ENCODE measurements around the gene GNPTG.
"Not testable (repeated sequence)": the region's sequence is repeated elsewhere in the genome, so short reads cannot be mapped to it uniquely, and the experiment has no call there.

Gene GNPTG

DNA sequence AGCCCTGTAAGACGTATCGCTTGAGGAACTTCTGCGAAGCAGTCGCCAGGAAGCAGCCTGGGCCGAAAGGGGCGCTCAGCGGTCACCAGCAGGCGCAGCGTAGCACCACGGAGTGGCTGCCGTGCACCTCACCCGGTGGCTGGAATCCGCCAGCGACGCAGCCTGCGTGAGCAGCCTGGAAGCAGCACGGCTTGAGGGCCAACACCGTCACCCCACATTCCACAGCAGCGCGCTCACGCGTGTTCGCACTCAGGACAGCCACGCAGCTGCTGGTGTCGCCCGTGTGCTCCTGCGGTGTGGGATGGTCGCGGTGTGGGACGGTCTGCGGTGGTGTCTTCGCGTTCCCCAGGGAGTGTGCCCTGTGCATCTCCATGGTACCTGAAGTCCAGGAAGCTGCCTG lies 32.7 kb upstream of the GNPTG start:
- DNase-seq (ENCODE audit: low spot score): no peak

DNA sequence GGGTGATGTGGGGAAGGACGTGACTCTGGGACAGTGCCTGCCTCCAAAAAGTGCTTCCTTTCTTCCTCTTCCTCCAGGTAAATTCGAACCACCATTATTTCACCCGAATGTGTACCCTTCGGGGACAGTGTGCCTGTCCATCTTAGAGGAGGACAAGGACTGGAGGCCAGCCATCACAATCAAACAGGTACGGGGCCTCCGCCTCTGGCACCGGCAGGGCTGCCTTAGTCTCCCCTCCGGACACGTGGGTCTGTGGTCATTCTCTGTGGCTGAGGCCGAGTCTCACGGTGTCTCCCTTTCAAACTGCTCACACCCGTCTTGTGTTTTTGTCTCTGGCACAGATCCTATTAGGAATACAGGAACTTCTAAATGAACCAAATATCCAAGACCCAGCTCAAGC lies 31.6 kb upstream of the GNPTG start:
- no peak for DNase-seq (ENCODE audit: low spot score)

DNA sequence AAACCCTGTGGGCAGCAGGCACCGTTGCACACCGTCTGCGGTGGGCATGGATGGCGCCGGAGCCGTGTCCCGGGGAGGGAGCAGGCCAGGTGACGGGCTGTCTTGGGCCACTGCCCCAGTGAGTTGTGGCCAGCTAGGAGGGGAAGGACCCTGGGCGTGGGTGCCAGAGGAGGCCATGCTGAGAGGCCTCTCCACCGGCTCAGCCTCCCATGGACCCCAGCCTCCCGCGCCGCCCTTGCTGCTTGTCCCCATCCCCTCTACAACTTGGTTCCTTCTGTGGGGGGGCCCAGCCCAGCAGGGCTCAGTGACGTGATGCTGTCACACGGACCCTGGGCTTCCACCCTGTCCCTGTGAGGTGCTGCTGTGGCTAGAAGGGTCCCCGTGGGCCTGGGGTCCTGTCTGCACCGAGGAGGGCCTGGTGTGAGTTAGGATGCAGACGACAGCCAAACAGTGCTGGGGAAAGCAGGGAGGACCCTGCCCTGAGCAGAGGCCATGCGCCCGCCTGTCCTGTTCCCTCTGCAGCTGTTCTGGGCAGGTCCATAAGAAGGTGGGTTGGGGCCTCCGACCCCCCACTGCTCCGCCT lies 31.0 kb upstream of the GNPTG start:
- no peak for DNase-seq (ENCODE audit: low spot score)

GRCh38 chr16:1322407-1322806 lies 29.3 kb upstream of the GNPTG start:
- DNase-seq (ENCODE audit: low spot score): no peak

DNA sequence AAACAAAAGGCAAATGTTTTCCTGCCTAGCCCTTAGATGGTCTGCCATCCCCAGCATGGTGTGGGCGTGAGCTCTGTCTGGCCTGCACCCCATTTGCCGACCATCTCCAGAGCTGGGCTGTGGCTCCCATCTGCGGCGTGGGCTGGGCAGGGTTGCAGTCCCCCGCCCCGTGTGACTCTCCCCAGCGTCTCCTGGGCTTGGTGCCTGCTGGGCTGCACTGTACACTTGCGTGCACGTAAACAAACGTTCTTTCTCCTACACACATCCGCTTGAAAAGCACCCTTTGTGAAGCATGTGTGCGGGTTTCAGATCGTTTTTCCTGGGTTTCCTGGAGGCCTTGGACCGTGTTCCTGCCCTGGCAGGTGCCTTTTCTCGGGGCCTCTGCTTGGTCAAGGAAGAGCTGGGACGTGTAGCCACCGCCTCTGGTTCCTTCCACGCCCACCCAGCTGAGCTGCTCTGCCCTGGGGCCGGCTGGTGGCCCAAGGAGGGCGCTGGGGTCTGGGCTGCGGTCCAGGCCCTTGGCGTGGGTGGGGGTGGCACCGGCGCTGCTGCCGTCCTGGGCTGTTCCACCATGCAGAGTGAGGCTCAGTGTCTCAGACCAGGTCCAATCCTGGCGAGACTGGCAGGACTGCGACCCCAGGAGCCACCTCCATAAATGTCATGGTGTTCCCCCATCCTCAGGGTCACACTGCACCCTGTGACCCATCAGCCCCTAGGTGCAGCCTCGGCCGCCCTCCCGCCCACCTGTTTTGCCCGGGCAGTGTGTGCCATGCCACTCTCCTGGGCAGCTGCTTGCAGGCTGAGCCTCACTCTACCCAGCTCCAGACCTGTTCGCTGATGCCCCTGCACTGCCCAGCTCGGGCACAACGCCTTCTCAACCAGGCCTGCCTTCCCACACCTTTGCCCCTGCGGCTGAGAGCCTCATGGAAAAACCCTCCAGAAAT lies 28.2 kb upstream of the GNPTG start:
- no peak for DNase-seq (ENCODE audit: low spot score)

DNA sequence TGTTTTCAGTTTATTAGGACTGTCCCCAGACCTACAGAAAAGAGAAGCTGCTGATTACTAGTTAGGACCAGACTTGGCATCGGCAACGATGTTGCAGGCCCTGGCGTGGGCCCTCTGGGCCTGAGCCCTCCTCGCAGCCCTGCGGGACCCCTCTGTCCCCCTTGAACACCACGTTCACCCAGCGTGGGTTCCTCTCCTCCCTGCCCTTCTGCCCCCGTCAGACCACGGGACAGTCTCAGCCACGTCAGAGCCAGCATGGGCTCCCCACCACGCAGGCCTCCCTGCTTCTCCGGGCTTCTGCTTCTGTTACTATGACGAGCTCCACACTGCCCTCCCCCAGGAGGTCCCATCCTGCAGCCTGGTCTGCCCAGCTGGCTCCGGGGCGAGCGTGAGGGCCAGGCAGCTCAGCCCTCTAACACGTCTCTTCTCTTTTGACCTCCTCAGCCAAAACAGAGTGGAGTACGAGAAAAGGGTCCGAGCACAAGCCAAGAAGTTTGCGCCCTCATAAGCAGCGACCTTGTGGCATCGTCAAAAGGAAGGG lies 27.4 kb upstream of the GNPTG start:
- no peak for DNase-seq (ENCODE audit: low spot score)

DNA sequence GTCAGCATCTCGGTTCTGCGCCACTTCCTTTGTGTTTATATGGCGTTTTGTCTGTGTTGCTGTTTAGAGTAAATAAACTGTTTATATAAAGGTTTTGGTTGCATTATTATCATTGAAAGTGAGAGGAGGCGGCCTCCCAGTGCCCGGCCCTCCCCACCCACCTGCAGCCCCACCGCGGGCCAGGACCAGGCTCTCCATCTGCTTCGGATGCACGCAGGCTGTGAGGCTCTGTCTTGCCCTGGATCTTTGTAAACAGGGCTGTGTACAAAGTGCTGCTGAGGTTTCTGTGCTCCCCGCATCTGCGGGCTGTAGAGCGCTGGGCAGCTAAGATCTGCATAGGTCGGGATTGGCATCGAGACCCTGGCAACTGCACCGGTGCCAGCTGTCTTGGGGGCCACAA lies 26.5 kb upstream of the GNPTG start:
- DNase-seq (ENCODE audit: low spot score): no peak

GRCh38 chr16:1325673-1326371 lies 25.9 kb upstream of the GNPTG start:
- no peak for DNase-seq (ENCODE audit: low spot score)

DNA sequence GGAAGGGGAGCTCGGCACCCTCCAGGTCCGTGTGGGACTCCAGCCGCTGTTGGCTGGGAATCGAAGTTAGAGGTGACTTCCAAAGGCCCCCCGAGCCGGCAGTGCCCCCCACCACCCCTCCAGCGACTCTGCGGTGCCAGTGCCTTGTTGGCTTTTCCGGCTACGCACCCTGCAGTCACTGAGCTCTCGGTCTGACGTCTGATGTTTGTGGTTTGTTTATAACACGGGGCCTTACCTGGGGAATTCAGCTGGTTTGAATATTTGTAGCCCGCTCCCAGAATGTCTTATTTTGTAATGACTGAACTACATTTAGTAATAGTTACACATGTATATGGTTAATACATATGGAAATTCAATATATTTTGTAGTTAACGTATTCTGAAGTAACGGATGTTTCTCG lies 25.3 kb upstream of the GNPTG start:
- no peak for DNase-seq (ENCODE audit: low spot score)

DNA sequence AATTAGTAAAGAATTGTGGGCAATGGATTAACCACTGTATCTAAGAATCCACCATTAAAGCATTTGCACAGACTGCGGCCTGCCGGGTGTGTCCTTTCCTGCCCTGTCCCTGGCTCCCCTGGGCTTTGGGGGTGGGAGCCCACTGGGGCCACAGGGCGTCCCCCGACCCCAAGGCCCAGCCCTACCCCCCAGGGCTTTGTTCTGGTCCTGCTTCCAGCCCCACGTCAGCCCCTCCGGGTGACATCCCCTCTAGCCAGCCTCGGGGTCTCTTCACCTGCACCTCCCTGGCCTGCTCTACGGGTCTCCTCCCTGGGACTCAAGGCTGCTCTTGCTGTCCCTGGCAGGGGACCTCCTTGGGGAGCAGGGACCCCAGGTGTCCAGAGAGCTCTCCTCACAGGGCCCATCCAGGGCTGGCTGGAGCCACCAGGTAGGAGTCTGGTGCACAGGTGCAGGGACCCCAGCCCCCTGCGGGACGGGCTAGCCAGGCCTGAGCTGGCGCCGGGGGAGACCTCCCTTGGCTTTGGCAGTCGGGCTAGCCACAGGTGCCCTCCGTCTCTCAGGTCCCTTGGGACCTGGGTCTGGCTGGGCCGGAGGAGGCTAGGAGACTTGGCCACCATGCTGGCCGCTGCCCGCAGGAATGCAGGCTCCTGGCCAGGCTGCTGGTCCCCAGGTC lies 24.6 kb upstream of the GNPTG start:
- DNase-seq (ENCODE audit: low spot score): no peak

DNA sequence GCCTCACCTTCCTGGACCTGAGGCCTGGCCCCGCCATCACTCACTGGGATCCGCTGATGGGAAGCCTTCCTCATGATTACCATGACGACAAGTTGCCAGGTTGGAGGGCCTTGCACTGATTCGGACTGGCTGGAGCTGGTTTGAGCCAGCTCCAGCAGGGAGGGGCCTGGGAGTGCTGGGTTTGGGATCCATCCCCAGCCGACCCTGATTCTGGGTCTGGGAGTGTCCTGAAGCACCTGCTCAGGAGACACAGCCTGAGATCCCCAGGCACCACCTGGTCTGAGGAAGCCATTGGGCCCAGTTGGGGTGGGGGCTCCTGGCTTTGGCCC lies 24.1 kb upstream of the GNPTG start:
- DNase-seq (ENCODE audit: low spot score): no peak

GRCh38 chr16:1328136-1328535 lies 23.6 kb upstream of the GNPTG start:
- not testable (repeated sequence) for DNase-seq (ENCODE audit: low spot score)

DNA sequence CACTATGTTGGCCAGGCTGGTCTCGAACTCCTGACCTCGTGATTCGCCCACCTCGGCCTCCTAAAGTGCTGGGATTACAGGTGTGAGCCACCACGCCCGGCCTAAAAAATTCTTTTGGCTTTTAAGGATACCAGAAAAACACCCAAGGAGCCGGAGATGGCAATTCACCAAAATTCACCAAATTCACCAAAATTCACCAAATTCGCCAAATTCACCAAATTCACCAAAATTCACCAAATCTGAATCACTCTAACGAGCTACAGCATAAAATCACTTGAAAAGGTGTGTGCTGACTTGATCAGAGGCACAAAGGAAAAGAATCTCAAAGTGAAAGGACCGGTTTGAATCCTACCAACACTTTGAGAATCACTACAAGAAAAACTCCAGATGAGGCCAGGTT lies 22.8 kb upstream of the GNPTG start:
- not testable (repeated sequence) for DNase-seq (ENCODE audit: low spot score)

GRCh38 chr16:1330260-1330914 lies 21.3 kb upstream of the GNPTG start:
- peak; percentile 40 for DNase-seq (ENCODE audit: low spot score)

DNA sequence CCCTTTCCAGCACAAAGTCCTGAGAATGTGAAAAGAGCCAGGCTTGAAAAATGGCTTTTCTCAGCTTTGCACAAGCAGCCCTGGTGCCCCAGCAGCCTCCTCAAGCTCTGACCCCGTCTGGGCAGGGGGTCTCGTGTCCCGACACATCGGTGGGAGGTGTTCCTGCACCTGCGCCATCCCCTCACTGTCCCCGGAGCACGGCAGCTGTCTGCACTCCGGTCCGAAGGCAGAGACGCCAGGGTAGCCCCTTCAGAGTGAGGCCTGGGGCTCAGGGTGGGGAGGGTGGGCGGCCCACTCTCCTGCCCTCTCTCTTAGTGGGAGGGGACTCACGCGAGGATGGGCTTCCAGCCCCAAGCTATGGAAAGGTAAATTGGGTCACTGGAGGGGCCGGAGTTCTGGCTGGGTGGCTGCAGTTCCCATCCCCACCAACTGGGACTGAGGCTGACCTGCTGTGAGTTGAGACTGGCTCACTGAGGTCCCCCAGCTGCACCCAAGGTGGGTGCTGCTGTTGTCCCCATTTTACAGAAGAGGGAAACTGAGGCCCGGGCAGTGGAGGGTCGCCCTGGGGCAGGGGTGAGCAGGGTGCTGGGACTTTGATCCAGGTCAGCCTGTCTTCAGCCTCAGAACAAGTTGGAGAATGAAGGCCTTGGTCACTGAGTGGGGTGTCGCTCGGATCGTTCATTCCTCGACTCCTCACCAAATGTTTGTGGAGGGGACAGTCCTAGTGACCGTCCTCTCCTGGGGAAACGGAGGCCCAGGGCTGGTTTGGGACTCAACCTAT lies 20.6 kb upstream of the GNPTG start:
- no peak for DNase-seq (ENCODE audit: low spot score)

DNA sequence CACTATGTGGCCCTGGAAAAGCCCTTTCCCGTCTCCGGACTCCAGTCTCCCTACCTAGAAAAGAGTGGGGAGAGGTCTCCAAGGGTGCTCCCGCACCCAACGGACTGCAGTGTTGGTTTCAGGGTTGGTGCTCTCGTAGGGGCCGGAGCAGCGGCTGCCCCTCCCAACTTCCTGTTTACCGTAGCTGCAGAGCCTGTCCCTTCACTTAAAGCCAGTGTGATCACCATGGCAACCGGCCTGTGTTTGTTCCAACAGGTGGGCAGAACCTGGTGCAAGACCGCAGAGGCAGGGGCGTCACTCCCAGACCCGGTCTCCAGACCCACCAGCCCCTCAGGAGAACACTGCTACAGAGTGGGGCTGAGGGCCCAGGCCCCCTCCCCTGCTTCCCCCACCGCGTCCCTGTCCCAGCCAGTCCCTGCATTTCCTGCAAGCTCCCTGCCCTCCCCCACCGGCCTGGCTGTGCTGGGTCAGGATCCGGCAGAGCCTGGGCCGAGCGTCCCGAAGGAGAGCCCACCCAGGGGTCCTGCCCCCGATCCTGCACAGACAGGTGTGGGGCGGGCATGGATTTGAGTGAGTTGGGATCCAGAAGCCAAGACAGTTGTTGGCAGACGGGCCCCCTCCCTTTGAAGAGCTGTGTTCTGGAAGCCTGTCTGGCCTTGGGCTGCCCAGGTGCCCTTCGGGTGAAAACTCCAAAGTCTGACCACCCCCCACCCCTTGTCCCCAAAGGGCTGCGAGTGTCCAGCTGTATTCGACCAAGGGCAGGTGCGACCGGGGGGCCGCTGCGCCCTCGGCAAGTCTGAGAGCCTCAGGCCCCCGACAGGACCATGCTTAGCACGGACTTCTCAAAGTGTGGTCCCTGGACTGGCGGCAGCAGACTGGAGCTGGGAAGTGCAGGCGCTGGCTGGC lies 19.8 kb upstream of the GNPTG start:
- no peak for DNase-seq (ENCODE audit: low spot score)

GRCh38 chr16:1332618-1333148 lies 19.0 kb upstream of the GNPTG start:
- no peak for DNase-seq (ENCODE audit: low spot score)

GRCh38 chr16:1333149-1333812 lies 18.4 kb upstream of the GNPTG start, which contains the start of gene BAIAP3:
Gene BAIAP3 (plus strand): TSS chr16:1333645. CDS start chr16:1338550, 4,905 bp downstream.
- DNase-seq (ENCODE audit: low spot score): peak; percentile 44

Measured in hematopoietic multipotent progenitor cell treated with erythropoietin and hydrocortisone succinate and interleukin-3 and kit ligand, for 15 days (in vitro differentiated cells).